Measurements from ENCODE around the gene MBOAT2.
A peak's percentile ranks its signal among the peaks of the same experiment; 100 is the strongest.

MBOAT2 gene

DNA sequence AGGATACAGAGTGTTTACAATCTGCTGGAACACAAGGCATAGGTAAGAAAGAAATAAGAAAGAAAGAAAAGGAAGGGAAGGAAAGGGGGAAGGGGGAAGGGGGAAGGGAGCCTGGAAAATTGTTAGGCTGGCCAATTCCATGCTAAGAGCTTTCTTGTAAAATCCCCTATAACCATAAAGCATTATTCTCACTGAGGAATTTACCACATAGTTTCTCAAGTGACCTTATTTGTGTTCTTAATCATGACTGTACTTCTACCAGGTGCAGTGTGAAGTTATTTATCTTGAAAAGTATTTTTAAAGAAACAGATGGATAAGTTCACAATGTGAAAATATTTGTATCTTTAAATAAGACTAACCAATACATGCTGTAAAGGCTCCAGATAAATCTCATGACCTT lies 126.9 kb downstream of the MBOAT2 start:
- TF ChIP-seq, protein P1, sequence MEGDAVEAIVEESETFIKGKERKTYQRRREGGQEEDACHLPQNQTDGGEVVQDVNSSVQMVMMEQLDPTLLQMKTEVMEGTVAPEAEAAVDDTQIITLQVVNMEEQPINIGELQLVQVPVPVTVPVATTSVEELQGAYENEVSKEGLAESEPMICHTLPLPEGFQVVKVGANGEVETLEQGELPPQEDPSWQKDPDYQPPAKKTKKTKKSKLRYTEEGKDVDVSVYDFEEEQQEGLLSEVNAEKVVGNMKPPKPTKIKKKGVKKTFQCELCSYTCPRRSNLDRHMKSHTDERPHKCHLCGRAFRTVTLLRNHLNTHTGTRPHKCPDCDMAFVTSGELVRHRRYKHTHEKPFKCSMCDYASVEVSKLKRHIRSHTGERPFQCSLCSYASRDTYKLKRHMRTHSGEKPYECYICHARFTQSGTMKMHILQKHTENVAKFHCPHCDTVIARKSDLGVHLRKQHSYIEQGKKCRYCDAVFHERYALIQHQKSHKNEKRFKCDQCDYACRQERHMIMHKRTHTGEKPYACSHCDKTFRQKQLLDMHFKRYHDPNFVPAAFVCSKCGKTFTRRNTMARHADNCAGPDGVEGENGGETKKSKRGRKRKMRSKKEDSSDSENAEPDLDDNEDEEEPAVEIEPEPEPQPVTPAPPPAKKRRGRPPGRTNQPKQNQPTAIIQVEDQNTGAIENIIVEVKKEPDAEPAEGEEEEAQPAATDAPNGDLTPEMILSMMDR (IDR thresholded peaks at IDR 0.05; ENCODE audit: insufficient read depth, low read length, missing control alignments) = no peak
- CTCF ChIA-PET = interaction anchor here (1.9 to 5.9 kb wide), 2 partner anchors 9 to 262 kb away, joined by 9 to 120 read pairs; no protein-coding TSS in a partner anchor
- H3K4me3 ChIP-seq (ENCODE audit: low read depth, low read length) = no peak overlapping the region
- POLR2A ChIA-PET = no interaction called here
- no peak for DNase-seq (ENCODE audit: low read depth, low spot score)

DNA sequence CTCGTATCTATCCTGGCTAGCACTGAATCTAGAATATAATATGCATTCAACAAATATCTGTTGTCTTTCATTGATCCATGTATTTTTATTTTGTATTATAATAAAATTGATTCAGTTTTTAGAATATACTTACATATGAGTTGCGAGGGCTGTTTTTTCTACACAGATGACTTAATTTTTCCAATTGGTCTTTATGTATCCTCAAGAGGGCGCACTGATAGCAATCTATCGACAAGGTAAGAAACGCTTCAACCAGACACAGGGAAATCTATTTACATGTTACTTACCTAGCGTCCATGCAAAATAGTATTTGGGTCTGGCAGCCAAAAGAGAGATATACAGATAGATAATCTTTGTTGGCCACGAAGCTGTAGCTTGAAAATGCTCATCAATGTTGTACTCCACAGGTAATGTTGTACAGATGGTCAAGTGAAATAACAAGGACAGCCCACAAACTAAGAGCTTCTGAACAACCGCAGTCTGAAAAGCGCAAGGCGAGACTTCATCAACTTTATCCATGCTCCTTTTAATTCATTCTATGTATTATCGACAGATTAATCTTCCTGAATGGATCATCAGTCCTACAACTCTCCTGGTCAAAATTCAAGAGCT lies 130.6 kb downstream of the MBOAT2 start:
- TF ChIP-seq, protein P1 (IDR thresholded peaks at IDR 0.05; ENCODE audit: insufficient read depth, low read length, missing control alignments) = peak; percentile 39
- ChIA-PET POLR2A (no interaction called here), CTCF (interaction anchor here (0.6 to 5.9 kb wide), 28 partner anchors 8 to 1777 kb away, joined by 3 to 120 read pairs (median 4); partner anchors contain the start of gene KIDINS220)
- DNase-seq (ENCODE audit: low read depth, low spot score) = peak; percentile 23
- H3K4me3 ChIP-seq (ENCODE audit: low read depth, low read length) = no peak overlapping the region

DNA sequence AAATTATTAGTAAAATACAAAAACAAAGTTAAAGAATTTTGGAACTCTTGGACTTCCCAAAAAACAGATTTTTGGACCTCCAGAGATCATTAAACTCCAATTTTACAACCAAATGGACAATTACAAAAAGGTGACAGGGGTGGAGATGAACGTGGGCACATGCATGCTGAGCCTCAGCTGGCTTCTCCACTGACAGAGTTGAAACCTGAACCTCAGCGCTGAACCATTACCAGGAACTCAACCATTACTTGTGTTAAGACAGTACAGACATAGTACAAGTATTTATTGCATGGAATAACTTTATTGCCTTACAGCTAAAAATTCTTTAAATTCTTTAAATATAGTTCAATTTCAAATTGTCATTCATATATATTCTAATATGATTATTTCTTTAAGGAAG lies 133.0 kb downstream of the MBOAT2 start:
- no peak for DNase-seq (ENCODE audit: low read depth, low spot score)
- no peak overlapping the region for H3K4me3 ChIP-seq (ENCODE audit: low read depth, low read length)
- ChIA-PET POLR2A (no interaction called here), CTCF (interaction anchor here (0.7 to 1.0 kb wide), 2 partner anchors 247 to 269 kb away, joined by 3 read pairs; no protein-coding TSS in a partner anchor)
- TF ChIP-seq, protein P1 (IDR thresholded peaks at IDR 0.05; ENCODE audit: insufficient read depth, low read length, missing control alignments) = no peak

DNA sequence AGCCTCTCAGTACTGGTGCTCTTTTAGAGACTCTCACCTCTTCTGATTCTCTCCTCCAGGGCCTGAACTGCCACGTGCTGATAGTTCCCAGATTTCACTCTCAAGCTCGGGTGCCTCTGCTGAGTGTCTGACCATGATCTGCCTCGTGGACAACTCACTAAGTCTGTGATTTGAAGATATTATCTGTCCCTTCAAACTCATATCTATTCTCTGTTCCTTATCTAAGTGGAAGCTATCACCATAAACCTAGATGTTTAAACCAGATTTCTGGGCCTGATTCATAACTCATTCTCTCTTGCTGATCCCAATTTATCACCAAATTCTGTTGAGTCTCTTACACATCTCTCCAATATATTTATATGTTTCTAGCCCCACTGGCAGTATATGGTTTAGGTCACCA lies 136.1 kb downstream of the MBOAT2 start:
- ChIA-PET CTCF (interaction anchor here (0.8 to 2.5 kb wide), 7 partner anchors 10 to 275 kb away, joined by 3 to 11 read pairs (median 4); no protein-coding TSS in a partner anchor), POLR2A (no interaction called here)
- H3K4me3 ChIP-seq (ENCODE audit: low read depth, low read length) = no peak overlapping the region
- TF ChIP-seq, protein P1 (IDR thresholded peaks at IDR 0.05; ENCODE audit: insufficient read depth, low read length, missing control alignments) = no peak
- DNase-seq (ENCODE audit: low read depth, low spot score) = no peak

DNA sequence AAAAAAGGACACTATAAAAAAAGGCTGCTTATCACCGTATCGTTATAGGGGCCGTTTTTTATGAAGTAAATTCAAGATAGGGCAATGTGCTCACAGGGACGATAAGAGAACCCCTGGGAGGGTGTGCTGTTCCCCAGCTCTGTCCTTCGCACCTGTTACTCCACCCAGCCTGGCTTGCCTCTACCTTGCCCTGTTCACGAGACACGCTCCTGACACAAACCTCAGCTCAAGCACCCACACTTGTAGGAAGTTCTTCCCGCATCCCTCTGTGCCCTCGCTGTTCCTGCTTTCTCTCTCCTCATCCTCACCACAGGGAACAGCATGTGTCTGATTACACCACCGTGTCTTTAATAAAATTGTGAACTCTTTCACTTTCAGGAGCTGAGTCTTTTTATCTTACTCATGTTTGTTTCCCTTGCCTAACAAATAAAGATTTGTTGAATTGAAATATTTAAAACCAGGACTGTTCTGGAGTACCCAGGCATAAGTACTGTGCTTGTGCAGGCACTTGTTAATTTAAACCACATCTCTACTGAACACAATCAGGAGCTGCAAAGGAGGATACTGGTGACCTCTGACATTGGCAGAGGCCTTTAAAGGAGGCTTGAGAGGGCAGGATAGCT lies 140.0 kb downstream of the MBOAT2 start:
- POLR2A ChIA-PET = no interaction called here
- DNase-seq (ENCODE audit: low read depth, low spot score) = no peak
- H3K4me3 ChIP-seq (ENCODE audit: low read depth, low read length) = no peak overlapping the region
- TF ChIP-seq, protein P1 (IDR thresholded peaks at IDR 0.05; ENCODE audit: insufficient read depth, low read length, missing control alignments) = no peak
- CTCF ChIA-PET = interaction anchor here (0.8 to 2.0 kb wide), 7 partner anchors 9 to 279 kb away, joined by 3 to 14 read pairs (median 5); no protein-coding TSS in a partner anchor

DNA sequence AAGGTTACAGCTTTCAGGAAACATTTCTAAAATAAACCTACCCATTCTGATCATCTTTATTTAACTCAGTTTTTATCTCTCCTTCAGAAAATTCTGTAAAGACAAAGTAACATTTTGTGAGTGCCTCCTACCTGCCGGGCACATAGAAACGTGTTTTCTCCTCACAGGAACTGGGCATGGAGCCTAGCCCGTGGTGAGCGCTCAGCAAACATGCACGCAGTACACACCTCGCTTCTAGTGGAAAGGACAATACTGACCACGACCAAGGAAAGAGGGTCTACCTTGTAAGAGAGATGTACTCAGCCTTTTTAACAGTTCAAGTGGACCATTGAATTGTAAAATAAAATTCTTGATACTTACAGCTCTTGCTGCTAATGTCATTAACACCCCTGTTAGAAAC lies 141.3 kb downstream of the MBOAT2 start:
- H3K4me3 ChIP-seq (ENCODE audit: low read depth, low read length) = no peak overlapping the region
- CTCF ChIA-PET = interaction anchor here (0.6 to 2.0 kb wide), 4 partner anchors 11 to 275 kb away, joined by 3 to 6 read pairs (median 4); no protein-coding TSS in a partner anchor
- DNase-seq (ENCODE audit: low read depth, low spot score) = no peak
- POLR2A ChIA-PET = no interaction called here
- TF ChIP-seq, protein P1 (IDR thresholded peaks at IDR 0.05; ENCODE audit: insufficient read depth, low read length, missing control alignments) = no peak

Data from AG04449 (cell line).